Measurements from ENCODE around the gene PRXL2A. TPM values are rescaled to one million over a fixed set of nuclear protein-coding genes. Genes with fewer than 3 reads are reported as not detected.

PRXL2A gene
- total RNA-seq, 1 donor from 2014 or later, result 119 TPM

DNA sequence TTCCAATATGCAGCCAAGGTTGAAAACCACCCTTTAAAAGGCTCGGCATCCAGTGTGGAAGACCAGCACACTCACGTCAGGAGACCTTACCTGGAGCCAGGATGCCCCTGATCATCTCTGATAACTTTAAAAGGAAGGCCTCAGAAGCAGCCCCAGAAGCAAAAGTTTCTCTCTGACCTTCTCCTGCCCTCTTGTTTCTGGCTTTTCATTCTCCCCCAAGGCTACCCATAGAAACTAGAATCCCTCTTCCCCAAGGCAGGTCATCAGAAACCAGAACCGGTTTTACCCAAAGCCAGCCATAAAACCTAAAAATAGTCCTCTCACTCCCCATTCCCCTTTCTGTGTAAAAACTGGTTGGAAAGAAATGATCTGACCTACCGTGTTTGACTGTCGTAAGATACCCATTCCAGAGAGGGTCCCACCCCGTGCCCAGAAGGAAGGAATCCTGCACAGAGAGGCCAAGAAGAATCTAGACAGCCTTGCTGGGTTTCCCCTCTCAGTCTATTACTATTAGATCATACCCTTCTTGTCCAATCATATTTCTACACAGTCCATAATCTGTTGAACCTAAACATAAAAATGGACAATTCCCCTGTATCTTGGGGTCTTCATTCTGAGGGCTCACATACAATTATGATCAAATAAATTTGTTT is 28.2 kb downstream of the PRXL2A start:
- ATAC-seq, result no peak
- no peak for DNase-seq
- intact Hi-C loops (cut with micrococcal nuclease), result no loop called here

DNA sequence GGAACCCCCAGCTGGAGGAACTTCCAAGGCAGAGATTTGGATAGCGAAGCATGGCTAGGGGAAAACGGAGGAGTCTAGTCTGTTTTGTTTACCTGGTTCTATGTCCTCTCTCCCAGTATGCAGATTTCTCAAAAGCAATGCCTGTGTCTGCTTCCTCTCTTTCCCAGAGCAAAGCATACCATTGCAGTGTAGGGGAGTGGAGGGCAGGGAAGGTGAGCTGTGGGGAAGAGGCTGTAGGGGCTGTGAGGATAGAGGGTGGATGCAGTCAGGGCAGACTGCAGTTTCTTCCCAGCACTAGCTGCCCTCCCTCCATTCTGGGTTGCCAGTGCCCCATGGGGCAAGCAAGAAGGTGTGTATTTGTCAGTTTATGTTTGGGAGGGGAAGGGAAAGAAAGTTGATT is 28.9 kb downstream of the PRXL2A start:
- DNase-seq (no peak), ATAC-seq (no peak)
- intact Hi-C loops (cut with micrococcal nuclease), result no loop called here

DNA sequence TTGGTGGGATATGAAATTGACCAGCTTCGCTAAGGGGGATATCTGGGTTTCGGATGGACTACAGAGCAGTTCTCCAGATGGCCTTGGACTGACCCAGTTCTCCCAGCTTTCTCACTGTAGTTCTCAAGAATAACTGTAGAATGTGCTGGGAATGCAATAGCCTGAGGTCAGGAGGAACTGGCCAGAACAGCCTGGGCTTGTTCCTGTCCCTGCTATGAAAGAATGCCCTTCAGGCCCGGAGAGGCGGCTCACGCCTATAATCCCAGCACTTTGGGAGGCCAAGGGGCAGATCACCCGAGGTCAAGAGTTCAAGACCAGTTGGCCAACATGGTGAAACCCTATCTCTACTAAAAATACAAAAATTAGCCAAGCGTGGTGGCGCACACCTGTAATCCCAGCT is 33.5 kb downstream of the PRXL2A start:
- intact Hi-C loops (cut with micrococcal nuclease), result loop anchor here (5.0 to 10.0 kb wide), 2 partner anchors 57 to 155 kb away; no protein-coding TSS in a partner anchor
- no peak for DNase-seq
- no peak for ATAC-seq

DNA sequence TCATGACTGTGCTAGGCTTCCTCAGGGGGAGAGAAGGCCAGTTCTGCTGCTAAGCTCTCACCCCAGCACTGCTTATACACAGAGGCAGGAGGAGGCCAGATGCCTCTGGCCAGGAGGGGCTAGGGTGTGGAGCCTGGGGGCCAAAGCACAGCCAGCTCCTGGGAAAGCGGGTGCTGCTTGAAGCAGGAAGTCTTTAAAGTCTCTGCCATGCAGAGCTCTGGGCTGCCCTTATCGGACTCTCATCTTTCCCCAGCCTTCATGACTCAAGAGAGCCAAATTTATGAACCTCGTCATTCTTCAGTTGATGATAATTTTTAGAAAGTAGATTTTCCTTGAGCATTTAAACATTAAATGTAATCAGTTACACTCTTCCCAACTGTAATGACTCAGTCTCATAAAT is 34.5 kb downstream of the PRXL2A start:
- ATAC-seq (no peak), DNase-seq (no peak)
- intact Hi-C loops (cut with micrococcal nuclease), result loop anchor here (5.0 to 10.0 kb wide), 2 partner anchors 58 to 154 kb away; no protein-coding TSS in a partner anchor

DNA sequence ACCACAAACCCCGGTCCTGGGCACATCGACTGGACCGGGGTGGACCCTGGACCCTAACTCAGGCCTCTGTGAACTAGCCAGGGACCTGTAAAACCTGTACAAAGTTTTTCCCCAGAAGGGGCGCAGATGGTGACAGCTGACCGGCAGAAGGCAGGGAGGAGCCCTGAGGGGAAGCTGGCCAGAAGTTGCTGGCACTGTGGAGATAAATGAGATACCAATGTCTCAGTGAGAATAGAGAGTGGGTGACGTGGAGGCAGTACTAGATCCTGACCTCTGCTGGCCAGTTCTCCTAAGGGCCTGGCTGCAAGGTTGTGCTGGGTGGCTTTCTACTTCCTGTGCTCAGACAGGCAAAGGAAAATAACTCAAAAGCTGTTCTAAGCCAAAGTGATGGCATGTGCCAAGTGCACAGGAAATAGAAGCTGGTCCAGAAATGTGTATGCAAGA is 35.2 kb downstream of the PRXL2A start:
- intact Hi-C loops (cut with micrococcal nuclease), result loop anchor here (5.0 to 10.0 kb wide), 2 partner anchors 59 to 154 kb away; no protein-coding TSS in a partner anchor
- DNase-seq (no peak), ATAC-seq (peak; percentile 74)

DNA sequence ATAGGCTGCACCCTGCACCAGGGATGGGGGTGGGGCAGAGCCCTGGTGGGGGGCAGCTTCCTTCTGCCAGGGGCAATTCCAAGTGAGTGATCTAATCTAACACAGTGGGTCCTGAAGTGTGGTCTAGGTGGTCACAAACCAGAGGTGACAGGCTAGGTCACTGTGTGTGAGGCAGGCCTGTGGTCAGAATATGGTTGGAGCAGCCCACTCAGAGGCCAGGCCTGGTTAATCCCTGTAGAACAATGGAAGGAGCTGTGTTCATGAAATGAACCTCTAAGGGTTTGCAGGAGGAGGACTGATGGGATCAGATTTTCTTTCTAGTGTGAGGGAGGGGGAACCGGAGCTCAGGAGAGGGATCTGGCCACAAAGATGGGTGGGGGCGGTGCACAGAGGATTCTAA is 35.8 kb downstream of the PRXL2A start:
- DNase-seq (no peak), ATAC-seq (no peak)
- intact Hi-C loops (cut with micrococcal nuclease), result loop anchor here (2.0 to 10.0 kb wide), 3 partner anchors 59 to 153 kb away; no protein-coding TSS in a partner anchor

DNA sequence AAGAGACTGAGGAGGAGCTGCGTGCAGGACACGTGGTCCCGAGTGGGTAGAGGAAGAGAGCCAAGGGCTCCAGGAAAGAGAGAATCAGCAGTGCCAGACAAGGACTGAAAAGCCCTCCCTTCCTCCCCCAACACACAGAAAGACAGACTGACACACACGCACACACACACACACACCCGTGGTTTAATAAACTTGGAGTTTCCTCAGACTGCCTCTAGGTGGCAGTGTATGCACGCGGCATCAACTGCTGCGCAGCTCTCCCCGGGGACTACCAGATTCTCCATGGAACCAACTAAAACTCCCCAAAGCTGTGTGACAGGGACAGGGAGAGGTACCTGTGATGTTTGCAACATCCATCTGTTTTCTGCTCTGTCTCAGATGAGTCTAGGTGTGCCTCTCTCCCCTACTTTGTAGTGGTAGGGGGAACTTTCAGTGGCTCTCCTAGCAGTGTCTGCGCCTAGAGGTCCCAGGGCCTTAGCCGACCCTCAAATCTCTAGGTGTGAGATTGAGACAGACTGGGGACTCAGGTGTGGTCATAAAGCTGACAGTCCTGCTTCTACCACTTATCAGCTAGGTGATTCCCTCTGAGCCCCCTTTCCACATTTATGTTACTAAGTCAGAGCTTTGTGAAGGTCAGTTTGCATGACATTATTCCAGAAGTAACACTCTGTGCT is 36.4 kb downstream of the PRXL2A start:
- peak; percentile 74 for DNase-seq
- ATAC-seq, result peak; percentile 95
- intact Hi-C loops (cut with micrococcal nuclease), result loop anchor here (2.0 to 10.0 kb wide), 3 partner anchors 60 to 153 kb away; no protein-coding TSS in a partner anchor

DNA sequence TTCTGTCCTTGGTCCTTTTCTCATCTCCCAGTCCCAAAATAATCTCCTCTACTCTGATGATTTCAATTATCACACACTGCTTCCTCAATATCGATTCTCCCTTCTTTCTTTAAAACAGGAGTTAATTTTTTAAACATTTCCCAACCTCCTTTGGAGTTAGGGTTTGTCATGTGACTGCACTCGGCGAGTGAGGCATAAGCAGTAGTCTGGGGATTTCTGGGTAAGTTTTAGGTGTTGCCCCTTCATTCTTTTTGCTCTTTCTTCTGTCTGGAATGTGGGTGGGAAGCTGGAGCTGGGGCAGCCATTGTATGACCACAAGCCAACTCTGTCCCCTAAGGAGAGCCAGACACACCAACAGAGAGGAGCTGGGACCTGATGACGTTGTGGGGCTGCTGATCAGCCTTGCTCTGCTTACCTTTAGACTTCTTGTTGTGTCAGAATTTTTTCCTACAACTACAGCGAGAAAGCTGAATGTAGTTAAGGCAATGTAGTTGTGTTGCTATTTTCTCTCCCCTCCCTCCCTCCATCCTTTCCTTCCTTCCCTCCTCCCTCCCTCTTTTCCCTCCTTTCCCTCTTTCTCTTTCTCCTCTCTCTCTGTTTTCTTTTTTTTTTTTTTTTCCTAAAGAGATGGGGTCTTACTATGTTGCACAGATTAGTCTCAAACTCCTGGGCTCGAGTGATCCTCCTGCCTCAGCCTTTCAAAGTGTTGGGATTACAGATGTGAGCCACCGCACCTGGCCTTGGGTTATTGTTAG is 39.3 kb downstream of the PRXL2A start:
- intact Hi-C loops (cut with micrococcal nuclease), result loop anchor here (10.0 kb wide), 1 partner anchor 63 kb away; no protein-coding TSS in a partner anchor
- ATAC-seq, result no peak
- no peak for DNase-seq

DNA sequence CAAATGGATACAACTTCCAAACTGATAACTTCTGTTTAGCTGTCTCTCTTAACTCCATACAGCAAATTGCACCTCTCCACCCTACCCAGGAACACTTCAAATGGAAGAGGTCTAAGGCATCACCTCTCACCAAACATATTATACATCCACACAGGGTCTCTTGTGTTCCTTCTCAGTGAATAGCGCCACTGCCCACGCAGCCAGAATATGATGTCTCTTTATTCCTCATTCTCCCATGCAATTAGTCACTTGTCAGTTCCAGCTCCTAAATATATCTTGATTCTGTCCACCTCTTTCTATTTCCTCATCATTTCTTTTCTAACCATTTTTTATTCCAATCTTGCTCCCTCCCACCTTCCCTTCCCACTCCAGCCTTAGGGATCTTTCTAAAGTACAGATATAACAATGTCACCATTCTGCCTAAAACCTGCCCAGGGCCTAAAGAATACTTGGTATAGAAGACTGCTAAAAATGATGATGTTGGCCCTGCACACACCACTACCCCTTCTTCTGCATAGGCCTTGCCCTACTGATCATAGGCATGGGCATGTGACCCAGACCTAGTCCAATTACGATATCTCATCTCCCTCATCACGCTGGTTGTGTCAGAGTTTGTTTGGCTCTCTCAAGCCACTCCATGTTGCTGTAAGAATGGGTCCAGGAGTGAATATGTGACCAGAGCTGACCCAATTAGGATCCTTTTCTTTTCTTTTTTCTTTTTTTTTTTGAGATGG is 40.0 kb downstream of the PRXL2A start:
- no peak for ATAC-seq
- intact Hi-C loops (cut with micrococcal nuclease), result loop anchor here (10.0 kb wide), 1 partner anchor 64 kb away; no protein-coding TSS in a partner anchor
- no peak for DNase-seq

DNA sequence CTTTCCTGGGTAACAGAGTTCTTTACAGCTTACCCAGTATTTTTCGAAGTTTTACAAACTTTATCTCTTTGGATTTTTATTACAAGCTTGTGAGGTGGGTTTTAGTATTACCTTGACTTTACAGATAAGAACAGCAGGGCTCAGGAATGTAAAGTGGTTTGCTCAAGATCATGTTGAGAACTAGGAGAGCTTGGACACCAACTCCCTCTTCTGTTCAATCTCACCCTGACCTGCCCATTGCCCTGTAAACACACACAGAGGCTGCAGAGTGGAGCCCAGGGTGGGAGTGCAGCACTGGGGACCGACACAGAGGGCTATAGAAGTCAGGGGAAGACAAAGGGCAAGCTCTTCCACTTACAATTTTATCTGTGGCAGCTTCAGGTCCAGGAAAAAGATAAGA is 41.2 kb downstream of the PRXL2A start:
- ATAC-seq (no peak), DNase-seq (no peak)
- intact Hi-C loops (cut with micrococcal nuclease), result loop anchor here (10.0 kb wide), 1 partner anchor 65 kb away; no protein-coding TSS in a partner anchor

DNA sequence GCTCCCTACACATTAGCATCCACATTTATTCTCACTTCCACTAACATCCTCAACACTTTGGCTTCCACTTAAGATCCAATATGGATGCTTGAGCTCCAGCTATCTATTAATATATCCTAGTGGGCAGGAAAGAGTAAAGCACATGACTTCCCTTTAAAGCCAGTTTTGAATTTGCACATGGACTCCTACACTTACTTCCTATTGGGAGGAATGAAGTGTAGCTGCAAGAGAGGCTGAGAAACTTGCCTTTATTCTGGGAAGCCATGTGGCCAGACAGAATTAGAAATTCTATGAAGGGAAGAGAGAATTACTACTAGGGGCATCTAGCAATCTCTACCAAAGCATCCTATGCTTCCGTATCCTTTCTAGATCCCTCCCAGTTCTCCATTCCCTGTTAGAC is 42.8 kb downstream of the PRXL2A start:
- intact Hi-C loops (cut with micrococcal nuclease), result no loop called here
- ATAC-seq, result no peak
- no peak for DNase-seq

DNA sequence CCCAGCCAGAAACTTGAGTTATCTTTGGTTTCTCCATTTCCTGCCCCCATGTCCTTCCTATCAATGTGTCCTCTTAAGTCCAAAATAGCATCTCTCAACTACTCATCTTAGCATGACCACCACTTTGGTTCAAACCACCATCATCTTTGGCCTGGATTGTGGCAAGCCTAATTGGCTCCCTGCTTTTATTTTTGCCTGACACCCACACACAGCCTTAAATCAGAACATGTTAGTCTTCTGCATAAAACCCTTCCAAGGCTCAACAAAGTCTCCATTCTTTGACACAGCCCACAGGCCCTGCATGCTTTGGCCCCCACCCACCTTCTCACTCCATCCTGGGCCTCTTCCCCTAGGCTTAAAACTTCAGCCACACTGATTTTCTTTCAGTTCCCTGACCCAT is 43.7 kb downstream of the PRXL2A start:
- ATAC-seq (no peak), DNase-seq (no peak)
- intact Hi-C loops (cut with micrococcal nuclease), result no loop called here

DNA sequence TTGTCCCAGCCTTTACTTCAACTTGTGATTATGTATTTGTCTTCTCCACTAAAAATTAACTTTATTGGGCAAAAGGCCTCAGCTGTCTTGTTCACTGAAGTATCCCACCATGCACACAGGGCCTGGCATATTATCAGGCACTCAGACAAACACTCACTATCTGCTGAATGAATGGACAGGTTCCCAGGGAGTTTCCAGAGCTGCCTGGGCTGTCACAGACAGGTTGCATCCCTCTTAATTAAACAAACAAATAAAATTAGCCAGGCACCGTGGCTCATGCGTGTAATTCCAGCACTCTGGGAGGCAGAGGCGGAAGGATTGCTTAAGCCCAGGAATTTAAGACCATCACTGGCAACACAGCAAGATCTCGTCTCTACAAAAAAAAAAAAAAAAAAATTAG is 44.3 kb downstream of the PRXL2A start:
- intact Hi-C loops (cut with micrococcal nuclease), result no loop called here
- ATAC-seq, result no peak
- no peak for DNase-seq

DNA sequence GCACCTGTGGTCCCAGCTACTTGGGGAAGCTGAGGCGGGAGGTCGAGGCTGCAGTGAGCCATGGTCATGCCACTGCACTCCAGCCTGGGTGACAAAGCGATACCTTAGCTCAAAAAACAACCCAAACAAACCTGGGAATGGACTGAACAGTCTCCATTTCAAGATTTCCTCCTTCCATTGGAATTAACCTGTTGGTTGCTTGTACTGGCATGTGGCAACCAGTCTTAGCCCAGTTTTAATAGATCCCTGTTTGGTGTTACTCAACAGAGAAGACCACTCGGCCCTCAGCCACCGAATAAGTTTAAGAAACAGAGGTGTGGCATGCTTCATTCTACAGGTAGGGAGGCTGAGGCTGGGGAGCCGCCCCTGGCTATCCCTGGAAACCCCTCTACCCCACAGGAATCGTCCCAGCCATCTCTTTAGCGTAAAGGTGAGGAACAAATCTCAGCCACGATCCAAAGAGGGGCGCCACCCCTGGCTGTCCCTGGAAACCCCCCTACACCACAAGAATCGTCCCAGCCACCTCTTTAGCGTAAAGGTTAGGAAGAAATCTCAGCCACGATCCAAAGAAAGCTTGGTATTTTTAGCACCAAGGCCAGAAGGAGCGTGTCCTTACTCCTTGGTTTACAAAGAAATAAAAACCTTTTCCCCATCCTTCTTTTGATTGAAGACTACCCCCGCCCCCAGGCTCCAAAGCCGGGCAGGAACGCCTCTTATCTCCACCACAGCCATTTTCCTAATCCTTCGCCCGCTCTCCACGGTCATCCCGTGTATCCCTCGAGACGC is 44.9 kb downstream of the PRXL2A start:
- intact Hi-C loops (cut with micrococcal nuclease), result no loop called here
- DNase-seq (no peak), ATAC-seq (no peak)

DNA sequence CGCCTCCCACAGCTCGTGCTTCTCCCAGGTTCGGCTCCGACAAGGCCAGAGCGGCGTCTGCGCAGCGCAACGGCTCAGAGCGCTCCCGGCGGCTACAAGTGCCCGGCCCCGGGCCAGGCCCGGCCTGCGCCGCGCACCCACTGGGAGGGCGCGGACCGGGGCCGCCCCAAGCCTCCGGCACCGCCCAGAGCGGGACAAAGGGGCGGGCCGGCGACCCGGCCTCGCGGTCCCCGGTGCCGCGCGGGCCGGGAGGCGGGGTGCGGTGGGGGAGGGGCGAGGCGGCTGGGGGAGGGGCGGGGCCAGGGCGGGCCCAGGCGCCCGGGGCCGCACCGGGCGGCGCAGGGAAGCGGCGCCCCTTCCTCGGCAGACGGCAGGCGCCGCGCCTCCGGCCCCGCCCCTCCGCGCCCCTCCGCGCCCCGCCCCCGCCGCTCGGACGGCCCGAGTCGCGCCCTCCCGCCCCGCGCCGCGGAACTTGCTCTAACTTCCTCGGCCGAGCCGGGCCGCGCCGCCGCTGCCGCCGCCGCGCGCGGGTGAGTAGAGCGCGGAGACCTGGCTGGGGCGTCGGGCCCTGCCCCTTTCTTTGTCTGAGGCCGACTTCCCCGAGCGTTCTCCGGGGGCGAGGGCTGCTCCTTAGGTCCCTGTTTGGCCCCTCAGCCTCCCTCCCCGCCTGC is 45.6 kb downstream of the PRXL2A start, which contains the start of gene TSPAN14:
Gene TSPAN14, plus strand, starts transcription at position 469 of the 671 bp plus-strand sequence. CDS start 34,924 bp downstream, outside the sequence.
- ATAC-seq, result peak; percentile 87
- intact Hi-C loops (cut with micrococcal nuclease), result no loop called here
- DNase-seq, result peak; percentile 93

DNA sequence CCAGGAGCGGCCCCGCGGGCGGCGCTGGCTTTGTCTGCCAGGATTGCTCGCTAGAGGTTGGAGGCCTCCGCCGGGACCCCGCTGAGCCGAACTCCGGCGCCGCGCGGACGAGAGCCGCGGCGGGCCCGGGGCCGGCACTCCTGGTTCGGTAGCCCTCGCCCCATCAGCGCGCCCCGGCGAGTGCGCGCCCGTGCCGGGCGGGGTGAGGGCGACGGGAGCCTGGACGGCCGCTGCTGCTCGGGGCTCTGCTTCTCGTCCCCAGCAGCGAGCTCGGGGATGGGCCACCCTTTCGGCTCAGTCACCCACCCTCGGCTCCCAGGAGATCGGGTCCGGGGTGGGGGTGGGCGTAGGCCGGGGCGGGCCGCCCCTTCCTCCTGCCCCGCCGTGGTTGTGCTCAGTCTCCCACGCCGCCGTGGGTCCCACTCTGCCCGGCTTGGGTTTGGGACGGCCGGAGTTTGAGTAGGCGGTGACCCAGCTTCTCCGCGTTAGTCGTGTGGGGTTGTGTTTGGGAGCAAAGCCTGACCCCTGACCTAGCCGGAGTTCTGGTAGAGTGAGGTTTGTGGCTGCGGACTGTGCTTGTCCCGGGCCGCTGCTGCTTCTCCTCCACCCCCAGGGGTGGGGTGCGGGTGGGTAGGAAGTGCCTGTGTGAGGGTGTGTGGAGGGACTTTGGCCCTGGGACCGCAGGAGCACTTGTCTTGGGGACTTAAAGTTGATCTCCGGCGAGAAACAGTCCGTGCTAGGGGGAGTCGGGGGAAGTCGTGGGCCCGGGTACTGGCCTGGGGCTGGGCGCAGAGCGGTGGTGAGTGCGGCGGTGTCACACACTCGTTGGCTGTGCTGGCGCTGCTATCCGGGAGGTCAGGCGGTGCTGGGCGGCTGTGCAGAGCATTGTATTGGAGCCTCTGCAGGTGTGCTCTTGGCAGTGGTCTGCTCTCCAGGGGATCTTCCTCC is 46.4 kb downstream of the PRXL2A start:
- intact Hi-C loops (cut with micrococcal nuclease), result no loop called here
- ATAC-seq, result peak; percentile 44

More for the DNA sequence above, 46.4 kb downstream of the PRXL2A start:
- DNase-seq, result peak; percentile 73
